Lower leg skin (tissue), 3 donors: ENCODE measurements around the gene ST8SIA4.

Source experiments
- CTCF ChIP-seq, 3 donors: fragments of 450-650 bp; IDR thresholded peaks; one replicate each; pipeline ENCODE4 v1.5.1; 2016; ENCODE audit warnings: antibody characterized with exemption in 3 of 3, mild to moderate bottlenecking in 3 of 3, moderate library complexity in 2 of 3
- POLR2A ChIP-seq, 2 donors: fragments of 450-650 bp; IDR thresholded peaks; one replicate each; pipeline ENCODE4 v1.6.1; 2016 to 2017; ENCODE audit warnings: antibody characterized with exemption in 2 of 2, mild to moderate bottlenecking in 1 of 2, moderate library complexity in 1 of 2

DNA sequence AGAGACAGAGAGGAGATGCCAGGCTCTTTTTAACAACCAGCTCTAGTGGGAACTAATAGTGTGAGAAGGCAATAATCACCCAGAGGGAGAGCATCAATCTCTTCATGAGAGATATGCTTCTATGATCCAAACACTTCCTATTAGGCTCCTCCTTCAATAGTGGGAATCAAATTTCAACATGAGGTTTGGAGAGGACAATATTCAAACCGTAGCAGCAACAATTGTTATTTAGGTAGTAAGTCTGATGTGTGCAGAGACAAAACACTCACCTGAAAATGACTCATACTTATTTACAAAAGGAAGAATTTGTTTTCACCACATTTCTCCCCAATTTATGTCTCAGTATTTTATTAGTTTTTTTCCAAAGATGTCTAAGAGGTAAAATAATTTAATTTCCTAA is 144.3 kb downstream of the ST8SIA4 start:
- TF ChIP-seq POLR2A (IDR thresholded peaks at IDR 0.05) (no peak), CTCF (IDR thresholded peaks at IDR 0.05) (no peak)
